Naive thymus-derived CD8-positive, alpha-beta T cell (primary cell): ENCODE data around the gene TMEM168. TPM values are rescaled to one million over a fixed set of nuclear protein-coding genes. Genes with fewer than 3 reads are reported as not detected.
"Not testable (repeated sequence)": the region's sequence is repeated elsewhere in the genome, so short reads cannot be mapped to it uniquely, and the experiment has no call there.

Experiments
- ATAC-seq, 2 donors: fragments of 150-1000 bp; cut with Tn5 transposase in 1 of 2; sonication (Bioruptor Pico), chemical (Tn5 transposase) in 1 of 2; 1 replicate in 1 of 2; 2 replicates in 1 of 2; pipeline ENCODE4 v1.10.0; 2021; ENCODE audit warnings: mild to moderate bottlenecking in 2 of 2, moderate library complexity in 2 of 2
- POLR2A ChIA-PET: fragments of 350-600 bp; sonication (Branson Sonifier 250); formaldehyde crosslinking; loops from one replicate; lab custom pipeline; 2021; ENCODE audit warnings: antibody characterized with exemption; lab: Charles Lee
- DNase-seq, 10 donors: peaks; one replicate each; pipeline versions ENCODE4 v3.0.0 to v3.0.0-alpha.2; 2020 to 2022
- H3K27ac Mint-ChIP-seq, 10 donors: one replicate each; pipeline ENCODE4 v1.8.0; 2020 to 2022; ENCODE audit warnings: mild to moderate bottlenecking in 10 of 10, mixed read lengths in 10 of 10, moderate library complexity in 4 of 10, inconsistent platforms in 1 of 10
- H3K27me3 Mint-ChIP-seq, 5 donors: one replicate each; pipeline ENCODE4 v1.8.0; 2021 to 2022; ENCODE audit warnings: mixed read lengths in 5 of 5
- H3K36me3 Mint-ChIP-seq, 3 donors: one replicate each; pipeline ENCODE4 v1.8.0; 2020 to 2022; ENCODE audit warnings: mixed read lengths in 3 of 3, mild to moderate bottlenecking in 2 of 3, inconsistent platforms in 1 of 3
- H3K4me1 Mint-ChIP-seq, 4 donors: one replicate each; pipeline ENCODE4 v1.8.0; 2021 to 2022; ENCODE audit warnings: mixed read lengths in 4 of 4
- H3K4me3 Mint-ChIP-seq, 10 donors: one replicate each; pipeline ENCODE4 v1.8.0; 2020 to 2022; ENCODE audit warnings: mild to moderate bottlenecking in 10 of 10, mixed read lengths in 10 of 10, moderate library complexity in 6 of 10, inconsistent platforms in 1 of 10
- H3K9me3 Mint-ChIP-seq, 9 donors: one replicate each; pipeline ENCODE4 v1.8.0; 2020 to 2022; ENCODE audit warnings: mixed read lengths in 9 of 9, mild to moderate bottlenecking in 3 of 9, inconsistent platforms in 1 of 9, moderate library complexity in 1 of 9
- polyA plus RNA-seq, 3 donors: library from polyadenylated mRNA; unstranded; fragments of 300-500 nt; fragmentation: Illumina TruSeq; gene quantifications; one replicate each; pipeline ENCODE4 v1.2.3, GENCODE V29; 2021
- total RNA-seq, 8 experiments: library from RNA in 2 of 8; stranded (reverse) in 2 of 8; gene quantifications; one replicate each; pipeline ENCODE4 v1.2.3 and lab custom pipeline; 2021 to 2026

The TMEM168 gene
- total and polyA plus RNA-seq, 5 experiments from 2014 or later, result 3.4 to 26.3 (median 5.0) TPM

- Mint-ChIP-seq H3K4me3 (no peak overlapping the region), H3K9me3 (peaks cover 0 to 7% (median 2%) of the 10 kb centered on the region in 9 donors), H3K27ac (no peak overlapping the region), H3K4me1 (no peaks in the 10 kb centered on the region), H3K36me3 (peaks cover 0 to 9% (median under 1%) of the 10 kb centered on the region in 3 donors), H3K27me3 (peaks cover 2 to 14% (median 6%) of the 10 kb centered on the region in 5 donors)
- DNase-seq (no peak), ATAC-seq (no peak)
- POLR2A ChIA-PET, result no interaction called here
Measured at GRCh38 chr7:112743811-112744210, 46.4 kb downstream of the TMEM168 start.

- ATAC-seq (no peak), DNase-seq (no peak)
- POLR2A ChIA-PET, result no interaction called here
- Mint-ChIP-seq H3K27ac (no peak overlapping the region), H3K4me1 (no peaks in the 10 kb centered on the region), H3K9me3 (peaks cover 0 to 21% (median 10%) of the 10 kb centered on the region in 9 donors), H3K36me3 (peaks cover 0 to 12% (median 7%) of the 10 kb centered on the region in 3 donors), H3K4me3 (no peak overlapping the region), H3K27me3 (peaks cover 4 to 20% (median 9%) of the 10 kb centered on the region in 5 donors)
Measured at GRCh38 chr7:112740667-112741066, 49.5 kb downstream of the TMEM168 start.

DNA sequence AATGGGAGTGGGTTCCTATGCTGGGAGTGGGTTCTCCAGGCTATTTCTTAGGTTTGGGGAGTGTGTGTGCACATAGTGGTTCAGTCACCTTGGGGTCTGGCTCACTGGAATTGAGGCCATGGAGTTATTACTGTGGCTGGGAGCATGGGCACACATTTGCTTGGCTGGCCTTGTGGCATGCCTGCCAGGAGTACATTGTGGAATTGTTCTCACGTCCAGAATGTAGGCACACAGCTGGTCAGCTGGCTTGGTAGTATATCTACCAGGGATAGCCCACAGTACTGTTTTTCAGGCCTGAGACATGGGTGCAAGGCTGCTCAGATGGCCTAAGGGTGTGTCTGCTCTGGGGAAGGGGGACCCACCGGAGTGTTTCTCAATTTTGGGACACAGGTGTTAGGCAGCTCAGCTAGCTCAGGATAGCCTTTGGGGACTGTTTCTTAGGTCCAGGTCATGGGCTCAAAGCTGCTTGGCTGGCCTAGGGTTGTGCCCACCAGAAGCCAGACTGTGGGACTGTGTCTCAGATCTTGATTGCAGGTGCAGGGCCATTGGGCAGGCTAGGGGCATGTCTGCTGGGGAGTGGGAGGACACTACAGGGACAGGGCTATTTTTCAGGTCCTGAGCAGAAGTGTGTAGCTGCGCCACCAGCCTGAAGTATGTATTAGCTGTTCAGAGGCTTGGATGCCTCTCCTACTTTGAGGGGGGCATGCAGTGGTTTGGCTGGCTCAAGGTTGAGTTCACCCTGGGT, 50.6 kb downstream of the TMEM168 start:
- H3K36me3 Mint-ChIP-seq, result peaks cover 0 to 16% (median 7%) of the 10 kb centered on the region in 3 donors
- H3K9me3 Mint-ChIP-seq, result peaks cover 4 to 31% (median 15%) of the 10 kb centered on the region in 9 donors
- DNase-seq (no peak), ATAC-seq (no peak)
- peak overlapping the region in 1 of 10 donors; percentile 9 for H3K27ac Mint-ChIP-seq
- no peak overlapping the region for H3K4me3 Mint-ChIP-seq
- POLR2A ChIA-PET, result no interaction called here
- H3K27me3 Mint-ChIP-seq, result peaks cover 4 to 20% (median 9%) of the 10 kb centered on the region in 5 donors
- no peaks in the 10 kb centered on the region for H3K4me1 Mint-ChIP-seq

DNA sequence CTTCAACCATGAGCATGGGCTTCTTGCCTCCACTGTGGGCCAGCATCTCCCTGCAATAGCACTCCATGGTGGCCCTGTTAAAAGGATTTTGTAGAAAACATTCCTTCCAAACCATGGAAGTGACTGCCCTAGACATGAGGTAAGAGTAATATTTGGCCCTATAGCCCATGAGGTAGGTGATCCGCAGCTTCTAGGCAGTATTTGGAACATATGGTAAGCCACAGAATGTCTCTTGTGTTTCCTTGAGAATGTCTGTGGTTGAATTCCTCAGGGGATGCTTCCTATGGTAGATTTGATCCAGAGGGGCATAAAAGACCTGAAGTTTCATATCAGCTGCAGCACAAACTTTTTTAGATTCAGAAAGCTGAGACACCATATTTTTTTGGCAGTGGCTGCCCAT, 54.9 kb downstream of the TMEM168 start:
- Mint-ChIP-seq H3K27me3 (peaks cover 2 to 11% (median 6%) of the 10 kb centered on the region in 5 donors), H3K4me1 (no peaks in the 10 kb centered on the region), H3K36me3 (peaks cover 2 to 24% (median 15%) of the 10 kb centered on the region in 3 donors), H3K27ac (no peak overlapping the region), H3K9me3 (peaks cover 8 to 71% (median 33%) of the 10 kb centered on the region in 9 donors), H3K4me3 (no peak overlapping the region)
- DNase-seq, result no peak
- POLR2A ChIA-PET, result no interaction called here
- ATAC-seq, result no peak

DNA sequence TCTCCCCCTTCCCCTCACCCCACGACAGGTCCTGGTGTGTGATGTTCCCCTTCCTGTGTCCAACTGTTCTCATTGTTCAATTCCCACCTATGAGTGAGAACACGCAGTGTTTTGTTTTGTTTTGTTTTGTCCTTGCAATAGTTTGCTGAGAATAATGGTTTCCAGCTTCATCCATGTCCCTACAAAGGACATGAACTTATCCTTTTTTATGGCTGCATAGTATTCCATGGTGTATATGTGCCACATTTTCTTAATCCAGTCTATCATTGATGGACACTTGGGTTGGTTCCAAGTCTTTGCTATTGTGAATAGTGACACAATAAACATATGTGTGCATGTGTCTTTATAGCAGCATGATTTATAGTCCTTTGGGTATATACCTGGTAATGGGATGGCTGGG, 58.9 kb downstream of the TMEM168 start:
- H3K4me3 Mint-ChIP-seq, H3K27me3 Mint-ChIP-seq, DNase-seq, H3K27ac Mint-ChIP-seq, POLR2A ChIA-PET, H3K4me1 Mint-ChIP-seq, ATAC-seq: not testable (repeated sequence)
- peaks cover 2 to 33% (median 11%) of the 10 kb centered on the region in 3 donors for H3K36me3 Mint-ChIP-seq
- H3K9me3 Mint-ChIP-seq, result peaks cover 19 to 87% (median 59%) of the 10 kb centered on the region in 9 donors

DNA sequence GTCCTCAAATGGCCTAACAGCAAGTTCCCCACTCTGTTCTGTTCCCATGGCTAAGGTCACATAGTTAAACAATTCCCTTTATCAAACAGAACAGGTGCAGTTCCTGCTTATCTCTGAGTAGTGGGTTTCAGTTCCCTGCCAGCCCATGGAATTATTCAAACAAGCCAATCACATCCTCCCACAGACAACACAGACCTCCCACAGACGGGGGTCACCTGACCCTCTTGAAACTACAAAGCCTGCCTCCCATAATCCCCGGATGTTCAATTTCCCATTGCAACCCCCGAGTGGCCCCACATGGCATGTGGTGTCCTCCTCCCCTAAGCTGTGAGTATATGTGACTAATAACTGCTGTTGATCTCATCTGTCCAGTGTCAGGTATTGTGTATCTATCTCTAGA, 64.1 kb downstream of the TMEM168 start:
- no peak overlapping the region for H3K27ac Mint-ChIP-seq
- no peak for ATAC-seq
- H3K27me3 Mint-ChIP-seq, result peaks cover 2 to 22% (median 11%) of the 10 kb centered on the region in 5 donors
- no peaks in the 10 kb centered on the region for H3K4me1 Mint-ChIP-seq
- H3K4me3 Mint-ChIP-seq, result no peak overlapping the region
- POLR2A ChIA-PET, result no interaction called here
- peaks cover 15 to 42% (median 27%) of the 10 kb centered on the region in 9 donors for H3K9me3 Mint-ChIP-seq
- peaks cover 0 to 14% (median 3%) of the 10 kb centered on the region in 3 donors for H3K36me3 Mint-ChIP-seq
- DNase-seq, result no peak

- H3K27me3 Mint-ChIP-seq, result peaks cover 2 to 28% (median 13%) of the 10 kb centered on the region in 5 donors
- H3K36me3 Mint-ChIP-seq, result no peaks in the 10 kb centered on the region
- no peak for DNase-seq
- H3K4me3 Mint-ChIP-seq, result no peak overlapping the region
- no peaks in the 10 kb centered on the region for H3K4me1 Mint-ChIP-seq
- no peak overlapping the region for H3K27ac Mint-ChIP-seq
- POLR2A ChIA-PET, result no interaction called here
- no peak for ATAC-seq
- peaks cover under 1 to 23% (median 12%) of the 10 kb centered on the region in 9 donors for H3K9me3 Mint-ChIP-seq
Measured at GRCh38 chr7:112723416-112723815, 66.8 kb downstream of the TMEM168 start.

DNA sequence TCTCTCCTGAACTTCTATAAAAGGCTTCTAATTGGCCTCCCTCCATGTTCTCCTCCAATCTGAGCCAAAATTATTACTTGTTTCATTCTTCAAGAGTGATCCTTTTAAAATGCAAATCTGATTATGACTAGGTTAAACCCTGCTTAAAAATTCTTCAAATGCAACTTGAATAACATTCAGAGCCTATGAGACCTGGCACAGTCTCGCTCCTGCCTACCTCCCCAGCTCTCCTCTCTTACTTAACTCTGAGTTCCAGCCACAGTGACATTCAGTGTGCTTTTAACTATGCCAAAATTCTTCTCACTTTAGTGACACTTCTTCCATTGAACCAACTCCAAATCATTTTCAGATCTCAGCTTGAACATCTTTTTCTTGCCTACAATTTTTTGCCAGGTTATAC, 68.8 kb downstream of the TMEM168 start:
- H3K27ac Mint-ChIP-seq, result no peak overlapping the region
- H3K36me3 Mint-ChIP-seq, result no peaks in the 10 kb centered on the region
- DNase-seq, result no peak
- no peak overlapping the region for H3K4me3 Mint-ChIP-seq
- H3K4me1 Mint-ChIP-seq, result no peaks in the 10 kb centered on the region
- ATAC-seq, result no peak
- POLR2A ChIA-PET, result no interaction called here
- peaks cover 2 to 24% (median 13%) of the 10 kb centered on the region in 5 donors for H3K27me3 Mint-ChIP-seq
- H3K9me3 Mint-ChIP-seq, result peaks cover 0 to 11% (median 6%) of the 10 kb centered on the region in 9 donors

- DNase-seq (no peak), ATAC-seq (no peak)
- Mint-ChIP-seq H3K27ac (no peak overlapping the region), H3K27me3 (peaks cover 0 to under 1% (median 0%) of the 10 kb centered on the region in 5 donors), H3K9me3 (peaks cover 0 to 19% (median 3%) of the 10 kb centered on the region in 9 donors), H3K4me1 (no peaks in the 10 kb centered on the region), H3K4me3 (no peak overlapping the region), H3K36me3 (no peaks in the 10 kb centered on the region)
- POLR2A ChIA-PET, result no interaction called here
Measured at GRCh38 chr7:112715525-112715924, 74.7 kb downstream of the TMEM168 start.

DNA sequence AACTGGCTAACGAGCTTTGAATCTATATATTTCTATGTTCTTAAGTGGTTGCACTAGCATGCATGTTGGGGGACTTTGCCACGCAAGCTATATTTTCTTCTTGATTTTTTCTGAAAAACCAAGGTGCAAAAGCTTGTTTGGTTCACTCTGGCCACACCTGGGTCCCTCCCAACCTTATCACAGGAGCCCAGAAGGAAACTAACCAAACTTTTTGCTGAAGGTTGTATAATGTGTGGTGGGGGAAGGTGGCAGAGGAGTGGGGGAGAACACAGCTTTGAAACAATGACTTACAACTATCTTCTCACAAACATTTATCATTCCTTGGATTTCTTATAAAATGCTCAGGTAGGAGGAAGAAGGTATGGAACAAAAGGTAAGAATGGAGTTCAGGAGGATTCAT, 75.3 kb downstream of the TMEM168 start:
- Mint-ChIP-seq H3K9me3 (peaks cover 0 to 19% (median 3%) of the 10 kb centered on the region in 9 donors), H3K27me3 (no peaks in the 10 kb centered on the region), H3K27ac (no peak overlapping the region), H3K4me1 (no peaks in the 10 kb centered on the region), H3K4me3 (no peak overlapping the region), H3K36me3 (no peaks in the 10 kb centered on the region)
- DNase-seq (no peak), ATAC-seq (no peak)
- POLR2A ChIA-PET, result no interaction called here
